ENCODE data around the gene STMN3. TPM values are rescaled to one million over a fixed set of nuclear protein-coding genes. Genes with fewer than 3 reads are reported as not detected.
A peak's percentile ranks its signal among the peaks of the same experiment; 100 is the strongest.
"Not testable (repeated sequence)": the region's sequence is repeated elsewhere in the genome, so short reads cannot be mapped to it uniquely, and the experiment has no call there.

The STMN3 gene
- total RNA-seq, 1 donor from 2014 or later = 6.1 TPM

- Mint-ChIP-seq H3K4me1 (peaks cover 82% of the 10 kb centered on the region), H3K9me3 (no peaks in the 10 kb centered on the region), H3K27ac (peak overlapping the region; percentile 84), H3K36me3 (ENCODE audit: low read depth) (peaks cover 6% of the 10 kb centered on the region), H3K4me3 (no peak overlapping the region), H3K27me3 (no peaks in the 10 kb centered on the region)
- DNase-seq (no peak), ATAC-seq (ENCODE audit: low read depth) (no peak)
- intact Hi-C loops (cut with micrococcal nuclease) = no loop called here
- no peak for TF ChIP-seq CTCF (IDR thresholded peaks at IDR 0.05)
- CTCF ChIA-PET = interaction anchor here (0.6 kb wide), 1 partner anchor 405 kb away, joined by 3 read pairs; no protein-coding TSS in a partner anchor
- POLR2A ChIA-PET = no interaction called here
Measured at GRCh38 chr20:63633732-63634131, 19.5 kb downstream of the STMN3 start.

GRCh38 chr20:63631426-63631825 is 21.8 kb downstream of the STMN3 start:
- ATAC-seq (ENCODE audit: low read depth); DNase-seq; H3K27me3 Mint-ChIP-seq; intact Hi-C loops (cut with micrococcal nuclease); H3K9me3 Mint-ChIP-seq: not testable (repeated sequence)
- Mint-ChIP-seq H3K4me3 (peak overlapping the region; percentile 62), H3K36me3 (ENCODE audit: low read depth) (peaks cover 13% of the 10 kb centered on the region), H3K4me1 (peaks cover 70% of the 10 kb centered on the region), H3K27ac (peak overlapping the region; percentile 84)
- ChIA-PET CTCF (interaction anchor here (1.2 to 1.8 kb wide), 2 partner anchors 10 to 11 kb away, joined by 6 to 10 read pairs; no protein-coding TSS in a partner anchor), POLR2A (interaction anchor here (0.7 to 4.6 kb wide), 6 partner anchors 8 to 111 kb away, joined by 3 to 68 read pairs (median 8); partner anchors contain the start of genes HELZ2, PPDPF and PTK6)

GRCh38 chr20:63630956-63631355 is 22.3 kb downstream of the STMN3 start:
- ChIA-PET POLR2A (interaction anchor here (0.6 to 4.6 kb wide), 7 partner anchors 9 to 110 kb away, joined by 3 to 68 read pairs (median 6); partner anchors contain the start of genes HELZ2, PPDPF and PTK6), CTCF (interaction anchor here (1.2 kb wide), 1 partner anchor 11 kb away, joined by 6 read pairs; no protein-coding TSS in a partner anchor)
- peak overlapping the region; percentile 84 for H3K27ac Mint-ChIP-seq
- H3K27me3 Mint-ChIP-seq; H3K9me3 Mint-ChIP-seq; ATAC-seq (ENCODE audit: low read depth); intact Hi-C loops (cut with micrococcal nuclease); DNase-seq: not testable (repeated sequence)
- H3K4me3 Mint-ChIP-seq = peak overlapping the region; percentile 62
- H3K4me1 Mint-ChIP-seq = peaks cover 69% of the 10 kb centered on the region
- peaks cover 13% of the 10 kb centered on the region for H3K36me3 Mint-ChIP-seq (ENCODE audit: low read depth)

GRCh38 chr20:63628246-63628975 is 24.8 kb downstream of the STMN3 start:
- no peak for ATAC-seq (ENCODE audit: low read depth)

GRCh38 chr20:63627751-63628245 is 25.4 kb downstream of the STMN3 start:
- H3K9me3 Mint-ChIP-seq = no peaks in the 10 kb centered on the region
- peak overlapping the region; percentile 91 for H3K4me3 Mint-ChIP-seq
- peak overlapping the region; percentile 93 for H3K27ac Mint-ChIP-seq
- ChIA-PET POLR2A (interaction anchor here (0.6 to 4.6 kb wide), 17 partner anchors 8 to 448 kb away, joined by 3 to 161 read pairs (median 6); partner anchors contain the start of genes HELZ2, PPDPF, PTK6 and RTEL1), CTCF (interaction anchor here (1.1 to 1.9 kb wide), 2 partner anchors 14 to 90 kb away, joined by 3 to 16 read pairs; no protein-coding TSS in a partner anchor)
- no peak for DNase-seq
- H3K4me1 Mint-ChIP-seq = peaks cover 48% of the 10 kb centered on the region
- H3K27me3 Mint-ChIP-seq = no peaks in the 10 kb centered on the region
- intact Hi-C loops (cut with micrococcal nuclease) = loop anchor here (1.0 to 10.0 kb wide), 8 partner anchors 8 to 437 kb away; partner anchors contain the start of genes ABHD16B, LIME1, RTEL1 and SLC2A4RG
- no peak for ATAC-seq (ENCODE audit: low read depth)
- peaks cover 14% of the 10 kb centered on the region for H3K36me3 Mint-ChIP-seq (ENCODE audit: low read depth)
- TF ChIP-seq CTCF (IDR thresholded peaks at IDR 0.05) = no peak

More at GRCh38 chr20:63628246-63628975, 24.8 kb downstream of the STMN3 start:
- Mint-ChIP-seq H3K4me3 (peak overlapping the region; percentile 91), H3K9me3 (no peaks in the 10 kb centered on the region), H3K36me3 (ENCODE audit: low read depth) (peaks cover 13% of the 10 kb centered on the region), H3K27me3 (no peaks in the 10 kb centered on the region), H3K27ac (peak overlapping the region; percentile 93), H3K4me1 (peaks cover 50% of the 10 kb centered on the region)
- CTCF ChIA-PET = interaction anchor here (0.8 to 1.9 kb wide), 2 partner anchors 13 kb away, joined by 3 to 16 read pairs; no protein-coding TSS in a partner anchor
- DNase-seq = peak; percentile 27
- TF ChIP-seq CTCF (IDR thresholded peaks at IDR 0.05) = no peak
- intact Hi-C loops (cut with micrococcal nuclease) = loop anchor here (5.0 to 10.0 kb wide), 4 partner anchors 61 to 436 kb away; partner anchors contain the start of genes ABHD16B, LIME1, SLC2A4RG and TCEA2
- POLR2A ChIA-PET = interaction anchor here (0.6 to 4.6 kb wide), 7 partner anchors 11 to 448 kb away, joined by 3 to 161 read pairs (median 8); partner anchors contain the start of genes RTEL1 and TPD52L2

Data from activated B cell treated with CpG ODN at 0.5 μM for 24 hours (primary cell).